Measurements from ENCODE around the gene TPPP3.
A peak's percentile ranks its signal among the peaks of the same experiment; 100 is the strongest.

TPPP3 gene

DNA sequence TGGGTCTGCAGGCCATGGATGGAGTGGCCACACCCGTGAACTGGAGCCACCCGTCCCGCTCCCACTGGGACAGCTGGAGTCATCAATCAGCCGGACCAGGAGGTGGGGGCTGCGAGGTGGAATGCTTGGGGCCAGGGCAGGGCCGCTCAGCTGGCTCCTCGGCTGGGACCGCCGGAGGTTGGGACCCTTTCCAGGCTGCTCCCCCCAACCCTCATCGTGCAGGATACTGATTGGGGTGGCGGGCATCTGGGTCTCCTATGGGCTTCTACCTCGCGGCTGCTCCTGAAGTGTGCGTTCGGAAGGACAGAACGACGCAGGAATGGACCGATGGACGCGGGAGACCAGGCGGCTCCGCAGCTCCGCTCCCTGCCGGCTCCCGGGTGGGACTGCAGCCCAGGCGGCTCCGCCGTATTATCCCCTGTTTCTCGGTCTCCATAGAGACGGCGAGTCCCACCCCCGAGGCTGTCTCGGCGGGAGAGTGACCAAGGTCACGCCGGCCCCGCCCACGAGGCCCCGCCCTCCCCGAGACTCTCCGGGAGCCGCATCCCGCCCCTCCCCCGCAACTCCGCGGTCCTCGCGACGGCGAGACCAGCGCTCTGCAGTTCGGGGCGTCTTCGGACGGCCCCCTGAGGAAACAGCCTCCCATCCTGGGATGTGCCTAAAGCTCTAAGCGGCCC, at the start of gene TPPP3:
TPPP3 (minus strand) TSS at position 388 of the 677 bp plus-strand sequence. CDS start 2,387 bp downstream, outside the sequence.
- CTCF ChIA-PET = interaction anchor here (0.6 to 3.5 kb wide), 4 partner anchors 13 to 372 kb away, joined by 3 to 16 read pairs (median 4); no protein-coding TSS in a partner anchor
- peak; percentile 94 for DNase-seq (ENCODE audit: extremely low spot score)
- POLR2A ChIA-PET = interaction anchor here (0.7 to 1.8 kb wide), 4 partner anchors 11 to 72 kb away, joined by 3 to 6 read pairs (median 3); no protein-coding TSS in a partner anchor
- no peak for TF ChIP-seq FOXM1 (IDR thresholded peaks at IDR 0.05; ENCODE audit: borderline replicate concordance)
- TF ChIP-seq BHLHE40 (IDR thresholded peaks at IDR 0.05; ENCODE audit: borderline replicate concordance) = no peak
- peak; percentile 46; the same call in 1 of the 2 replicates for TF ChIP-seq L3MBTL2 (conservative IDR thresholded peaks at IDR 0.05)
- TF ChIP-seq SP1 (IDR thresholded peaks at IDR 0.05) = no peak
- TF ChIP-seq SUZ12 (IDR thresholded peaks at IDR 0.05) = no peak
- TF ChIP-seq LEF1 (IDR thresholded peaks at IDR 0.05; ENCODE audit: borderline replicate concordance) = no peak
- TF ChIP-seq FOXA1 (IDR thresholded peaks at IDR 0.05) = no peak
- TF ChIP-seq CTBP1 (IDR thresholded peaks at IDR 0.05; ENCODE audit: borderline replicate concordance) = no peak

- ChIA-PET POLR2A (no interaction called here), CTCF (no interaction called here)
- DNase-seq (ENCODE audit: extremely low spot score) = no peak
- TF ChIP-seq CTBP1 (IDR thresholded peaks at IDR 0.05; ENCODE audit: borderline replicate concordance) (no peak), SP1 (IDR thresholded peaks at IDR 0.05) (no peak), NFRKB (IDR thresholded peaks at IDR 0.05) (no peak), TARDBP (IDR thresholded peaks at IDR 0.05) (no peak), L3MBTL2 (conservative IDR thresholded peaks at IDR 0.05) (no peak), ELF4 (IDR thresholded peaks at IDR 0.05) (no peak), BHLHE40 (IDR thresholded peaks at IDR 0.05; ENCODE audit: borderline replicate concordance) (no peak), FOXK2 (IDR thresholded peaks at IDR 0.05) (no peak), ARNT (IDR thresholded peaks at IDR 0.05) (no peak), PKNOX1 (IDR thresholded peaks at IDR 0.05) (no peak), FOXM1 (IDR thresholded peaks at IDR 0.05; ENCODE audit: borderline replicate concordance) (no peak), HDGF (IDR thresholded peaks at IDR 0.05; ENCODE audit: borderline replicate concordance) (no peak)
Observed at GRCh38 chr16:67442581-67443255, 49.4 kb upstream of the TPPP3 start.

GRCh38 chr16:67441907-67442306, 48.6 kb upstream of the TPPP3 start:
- ChIA-PET POLR2A (no interaction called here), CTCF (no interaction called here)
- TF ChIP-seq ELF4 (IDR thresholded peaks at IDR 0.05) = no peak
- TF ChIP-seq TARDBP (IDR thresholded peaks at IDR 0.05) = no peak
- TF ChIP-seq HDGF (IDR thresholded peaks at IDR 0.05; ENCODE audit: borderline replicate concordance) = no peak
- no peak for TF ChIP-seq ARNT (IDR thresholded peaks at IDR 0.05)
- TF ChIP-seq SUZ12 (IDR thresholded peaks at IDR 0.05) = no peak
- TF ChIP-seq L3MBTL2 (conservative IDR thresholded peaks at IDR 0.05) = no peak
- no peak for TF ChIP-seq NFRKB (IDR thresholded peaks at IDR 0.05)
- TF ChIP-seq PKNOX1 (IDR thresholded peaks at IDR 0.05) = no peak
- no peak for TF ChIP-seq CTBP1 (IDR thresholded peaks at IDR 0.05; ENCODE audit: borderline replicate concordance)
- no peak for TF ChIP-seq SP1 (IDR thresholded peaks at IDR 0.05)
- TF ChIP-seq ZNF384 (IDR thresholded peaks at IDR 0.05) = no peak
- no peak for TF ChIP-seq BHLHE40 (IDR thresholded peaks at IDR 0.05; ENCODE audit: borderline replicate concordance)
- TF ChIP-seq FOXM1 (IDR thresholded peaks at IDR 0.05; ENCODE audit: borderline replicate concordance) = no peak
- no peak for TF ChIP-seq LEF1 (IDR thresholded peaks at IDR 0.05; ENCODE audit: borderline replicate concordance)
- TF ChIP-seq FOXA1 (IDR thresholded peaks at IDR 0.05) = no peak
- TF ChIP-seq FOXK2 (IDR thresholded peaks at IDR 0.05) = no peak
- no peak for DNase-seq (ENCODE audit: extremely low spot score)

DNA sequence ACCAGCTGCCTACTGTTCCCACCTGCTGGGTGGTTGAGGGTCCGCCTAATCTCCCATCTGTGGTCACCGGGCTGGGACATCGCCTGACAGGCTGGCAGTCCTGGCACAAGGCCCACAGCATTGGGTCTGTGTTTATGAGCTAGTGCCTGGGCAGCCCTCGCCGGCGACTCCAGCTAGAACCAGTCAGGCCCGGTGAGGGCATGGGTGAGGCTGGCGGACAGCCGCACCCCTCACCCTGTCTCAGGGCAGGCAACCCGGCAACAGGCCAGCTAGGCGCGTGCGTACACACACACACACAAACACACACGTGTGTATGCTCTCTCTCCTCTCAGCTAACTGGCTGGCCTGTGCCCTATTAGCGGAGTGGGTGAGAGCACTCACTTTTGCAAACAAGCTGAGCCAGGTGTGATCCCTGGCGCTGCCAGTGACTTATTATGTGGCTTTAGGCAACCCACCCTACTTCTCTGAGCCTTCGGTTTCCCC, 48.0 kb upstream of the TPPP3 start:
- TF ChIP-seq L3MBTL2 (conservative IDR thresholded peaks at IDR 0.05) = no peak
- TF ChIP-seq FOXA1 (IDR thresholded peaks at IDR 0.05) = no peak
- no peak for TF ChIP-seq TARDBP (IDR thresholded peaks at IDR 0.05)
- no peak for TF ChIP-seq ARNT (IDR thresholded peaks at IDR 0.05)
- TF ChIP-seq HDGF (IDR thresholded peaks at IDR 0.05; ENCODE audit: borderline replicate concordance) = no peak
- no peak for TF ChIP-seq FOXM1 (IDR thresholded peaks at IDR 0.05; ENCODE audit: borderline replicate concordance)
- TF ChIP-seq LEF1 (IDR thresholded peaks at IDR 0.05; ENCODE audit: borderline replicate concordance) = no peak
- TF ChIP-seq NFRKB (IDR thresholded peaks at IDR 0.05) = no peak
- no peak for TF ChIP-seq SUZ12 (IDR thresholded peaks at IDR 0.05)
- ChIA-PET CTCF (no interaction called here), POLR2A (interaction anchor here (1.2 kb wide), 1 partner anchor 11 kb away, joined by 3 read pairs; the partner anchor contains the start of gene HSD11B2)
- DNase-seq (ENCODE audit: extremely low spot score) = no peak

- TF ChIP-seq SUZ12 (IDR thresholded peaks at IDR 0.05) (no peak), NFRKB (IDR thresholded peaks at IDR 0.05) (no peak), ELF4 (IDR thresholded peaks at IDR 0.05) (no peak), ARNT (IDR thresholded peaks at IDR 0.05) (no peak), HDGF (IDR thresholded peaks at IDR 0.05; ENCODE audit: borderline replicate concordance) (no peak), L3MBTL2 (conservative IDR thresholded peaks at IDR 0.05) (no peak), BHLHE40 (IDR thresholded peaks at IDR 0.05; ENCODE audit: borderline replicate concordance) (no peak), FOXK2 (IDR thresholded peaks at IDR 0.05) (no peak)
- CTCF ChIA-PET = interaction anchor here (1.4 kb wide), 1 partner anchor 9 kb away, joined by 3 read pairs; no protein-coding TSS in a partner anchor
- POLR2A ChIA-PET = no interaction called here
- no peak for DNase-seq (ENCODE audit: extremely low spot score)
Observed at GRCh38 chr16:67438824-67439393, 45.6 kb upstream of the TPPP3 start.

Measured in HEK293T (cell line).